ENCODE results near the gene TRIM23.
A peak's percentile ranks its signal among the peaks of the same experiment; 100 is the strongest.
"Not testable (repeated sequence)": the region's sequence is repeated elsewhere in the genome, so short reads cannot be mapped to it uniquely, and the experiment has no call there.

The TRIM23 gene

GRCh38 chr5:65624025-65624570, at the start of gene TRIM23:
TSS of gene TRIM23 (minus strand) at chr5:65624333. CDS start at chr5:65624274, 59 bp downstream.
- peak; percentile 72 to 91 for DNase-seq (ENCODE audit: low read depth in 1 of 2, low spot score in 1 of 2)

- no peak for DNase-seq (ENCODE audit: low read depth in 1 of 2, low spot score in 1 of 2)
Measured at GRCh38 chr5:65672796-65673195, 48.7 kb upstream of the TRIM23 start.

- no peak for DNase-seq (ENCODE audit: low read depth in 1 of 2, low spot score in 1 of 2)
Measured at GRCh38 chr5:65668696-65669095, 44.6 kb upstream of the TRIM23 start.

- DNase-seq (ENCODE audit: low read depth in 1 of 2, low spot score in 1 of 2): no peak
Measured at GRCh38 chr5:65663804-65664521, 39.8 kb upstream of the TRIM23 start.

- DNase-seq (ENCODE audit: low read depth in 1 of 2, low spot score in 1 of 2): no peak
Measured at GRCh38 chr5:65654713-65655112, 30.6 kb upstream of the TRIM23 start.

GRCh38 chr5:65651144-65651543, 27.0 kb upstream of the TRIM23 start:
- DNase-seq (ENCODE audit: low read depth in 1 of 2, low spot score in 1 of 2): no peak

GRCh38 chr5:65647941-65648340, 23.8 kb upstream of the TRIM23 start:
- DNase-seq (ENCODE audit: low read depth in 1 of 2, low spot score in 1 of 2): no peak

GRCh38 chr5:65646938-65647337, 22.8 kb upstream of the TRIM23 start:
- DNase-seq (ENCODE audit: low read depth in 1 of 2, low spot score in 1 of 2): no peak

GRCh38 chr5:65640240-65640639, 16.1 kb upstream of the TRIM23 start:
- no peak for DNase-seq (ENCODE audit: low read depth in 1 of 2, low spot score in 1 of 2)

GRCh38 chr5:65630981-65631380, 6.8 kb upstream of the TRIM23 start:
- DNase-seq (ENCODE audit: low read depth in 1 of 2, low spot score in 1 of 2): no peak

GRCh38 chr5:65625743-65626142, 1.6 kb upstream of the TRIM23 start:
- no peak for DNase-seq (ENCODE audit: low read depth in 1 of 2, low spot score in 1 of 2)

- peak; percentile 62 to 84 for DNase-seq (ENCODE audit: low read depth in 1 of 2, low spot score in 1 of 2)
Measured at GRCh38 chr5:65624571-65625555, 730 bp upstream of the TRIM23 start, which contains the start of the genes SHLD3 and TRAPPC13. TSS of gene SHLD3 (plus strand) at chr5:65625027. CDS start at chr5:65629588, 4,561 bp downstream. TSS of gene TRAPPC13 (plus strand) at chr5:65625027. CDS start at chr5:65625061, 34 bp downstream.

GRCh38 chr5:65623482-65623881, 651 bp downstream of the TRIM23 start:
- no peak for DNase-seq (ENCODE audit: low read depth in 1 of 2, low spot score in 1 of 2)

GRCh38 chr5:65621961-65622360, 2.2 kb downstream of the TRIM23 start:
- not testable (repeated sequence) for DNase-seq (ENCODE audit: low read depth in 1 of 2, low spot score in 1 of 2)

- DNase-seq (ENCODE audit: low read depth in 1 of 2, low spot score in 1 of 2): no peak
Measured at GRCh38 chr5:65620021-65620420, 4.1 kb downstream of the TRIM23 start.

GRCh38 chr5:65612298-65612907, 11.7 kb downstream of the TRIM23 start:
- no peak for DNase-seq (ENCODE audit: low read depth in 1 of 2, low spot score in 1 of 2)

- no peak for DNase-seq (ENCODE audit: low read depth in 1 of 2, low spot score in 1 of 2)
Measured at GRCh38 chr5:65611524-65611923, 12.6 kb downstream of the TRIM23 start.

GRCh38 chr5:65601761-65602160, 22.4 kb downstream of the TRIM23 start:
- DNase-seq (ENCODE audit: low read depth in 1 of 2, low spot score in 1 of 2): not testable (repeated sequence)

GRCh38 chr5:65588694-65589093, 35.4 kb downstream of the TRIM23 start:
- no peak for DNase-seq (ENCODE audit: low read depth in 1 of 2, low spot score in 1 of 2)

GRCh38 chr5:65577141-65577540, 47.0 kb downstream of the TRIM23 start:
- DNase-seq (ENCODE audit: low read depth in 1 of 2, low spot score in 1 of 2): no peak

GRCh38 chr5:65570598-65571226, 53.4 kb downstream of the TRIM23 start:
- no peak for DNase-seq (ENCODE audit: low read depth in 1 of 2, low spot score in 1 of 2)

Data from activated CD4-positive, alpha-beta T cell treated with anti-CD3 and anti-CD28 coated beads, Interleukin-2, amount 50 U/mL, for 24 hours (primary cell).